CD4-positive, alpha-beta T cell (primary cell): Measurements from ENCODE around the gene CDH12. TPM values are rescaled to one million over a fixed set of nuclear protein-coding genes. Genes with fewer than 3 reads are reported as not detected.

Experiments used
- ATAC-seq: fragments of 200-7000 bp; cut with Tn5 transposase; one replicate; pipeline ENCODE4 v1.10.0; 2022; ENCODE audit warnings: mild to moderate bottlenecking; ENCODE audit not compliant: poor library complexity
- CTCF ChIA-PET: fragments of 350-600 bp; sonication (Branson Sonifier 250); formaldehyde crosslinking; loops from one replicate; lab custom pipeline; 2021; ENCODE audit warnings: antibody characterized with exemption, inconsistent platforms; lab: Charles Lee
- POLR2A ChIA-PET: fragments of 350-600 bp; sonication (Branson Sonifier 250); formaldehyde crosslinking; loops from one replicate; lab custom pipeline; 2021; ENCODE audit warnings: antibody characterized with exemption, inconsistent platforms; lab: Charles Lee
- DNase-seq, 14 experiments: peaks; one replicate each; pipeline ENCODE4 v3.0.0-alpha.2; 2013 to 2020; ENCODE audit warnings: mixed read lengths in 2 of 14
- H3K27ac ChIP-seq, 2 donors: one replicate each; pipeline versions ENCODE4 v1.5.1 to v1.7.0; 2013; ENCODE audit warnings: low read length in 2 of 2, low read depth in 1 of 2, mild to moderate bottlenecking in 1 of 2
- H3K27me3 ChIP-seq, 2 experiments: 1 replicate in 1 of 2; 2 replicates in 1 of 2; pipeline versions ENCODE4 v1.6.1 to v1.7.0; 2013; ENCODE audit warnings: low read length in 2 of 2, control low read depth in 1 of 2, mild to moderate bottlenecking in 1 of 2, moderate library complexity in 1 of 2; ENCODE audit not compliant: insufficient read depth in 2 of 2, control insufficient read depth in 1 of 2
- H3K36me3 ChIP-seq: one replicate; pipeline ENCODE4 v1.6.1; 2013; ENCODE audit warnings: low read length, control low read depth; ENCODE audit not compliant: insufficient read depth
- H3K4me1 ChIP-seq: one replicate; pipeline ENCODE4 v1.6.1; 2013; ENCODE audit warnings: low read length, control low read depth; ENCODE audit not compliant: insufficient read depth
- H3K4me3 ChIP-seq: one replicate; pipeline ENCODE4 v1.5.1; 2013; ENCODE audit warnings: mild to moderate bottlenecking, low read length, moderate library complexity
- H3K9me3 ChIP-seq, 2 experiments: 1 replicate in 1 of 2; 2 replicates in 1 of 2; pipeline versions ENCODE4 v1.6.1 to v1.7.0; 2013; ENCODE audit warnings: low read length in 2 of 2, mild to moderate bottlenecking in 2 of 2, control low read depth in 1 of 2, moderate library complexity in 1 of 2; ENCODE audit not compliant: control insufficient read depth in 1 of 2, insufficient read depth in 1 of 2
- H3K27ac Mint-ChIP-seq: one replicate; pipeline ENCODE4 v1.8.0; 2020; ENCODE audit warnings: mixed read lengths
- H3K27me3 Mint-ChIP-seq: one replicate; pipeline ENCODE4 v1.8.0; 2021; ENCODE audit warnings: mixed read lengths
- H3K36me3 Mint-ChIP-seq: one replicate; pipeline ENCODE4 v1.8.0; 2021; ENCODE audit warnings: low read depth, mixed read lengths
- H3K4me1 Mint-ChIP-seq: one replicate; pipeline ENCODE4 v1.8.0; 2021; ENCODE audit warnings: low read depth, mixed read lengths
- H3K4me3 Mint-ChIP-seq: one replicate; pipeline ENCODE4 v1.8.0; 2020; ENCODE audit warnings: mild to moderate bottlenecking, mixed read lengths
- H3K9me3 Mint-ChIP-seq: one replicate; pipeline ENCODE4 v1.8.0; 2020; ENCODE audit warnings: mixed read lengths
- intact Hi-C, 2 experiments: fragments of 100-400 bp; cut with DNase I in 1 of 2; cut with micrococcal nuclease in 1 of 2; formaldehyde crosslinking; loops; one replicate each; pipeline versions ENCODE4 v1.15.1 to v1.9.0; 2023 to 2025; cut with DNase I, micrococcal nuclease
- total RNA-seq, 174 experiments: library from RNA in 2 of 174; stranded (reverse) in 2 of 174; gene quantifications; one replicate each; pipeline ENCODE4 v1.2.3 and lab custom pipeline; 2021 to 2026
- TF ChIP-seq, protein P1 (sequence below): fragments of 200-600 bp; IDR thresholded peaks from one replicate; pipeline ENCODE4 v1.8.0; 2022; ENCODE audit warnings: antibody characterized with exemption, mild to moderate bottlenecking

The CDH12 gene
- total RNA-seq, 2 experiments from 2014 or later = not detected

- Mint-ChIP-seq H3K36me3 (no peaks in the 10 kb centered on the region), H3K9me3 (peaks cover 11% of the 10 kb centered on the region), H3K4me3 (no peak overlapping the region), H3K27ac (no peak overlapping the region), H3K4me1 (no peaks in the 10 kb centered on the region), H3K27me3 (no peaks in the 10 kb centered on the region)
- H3K27me3 ChIP-seq = no peaks in the 10 kb centered on the region
- no peak overlapping the region for H3K27ac ChIP-seq
- ChIA-PET CTCF (no interaction called here), POLR2A (no interaction called here)
- no peak overlapping the region for H3K4me3 ChIP-seq
- intact Hi-C loops = no loop called here
- DNase-seq = no peak
- no peaks in the 10 kb centered on the region for H3K36me3 ChIP-seq
- H3K9me3 ChIP-seq = peaks cover 0 to 6% of the 10 kb centered on the region in 2 experiments
- TF ChIP-seq, protein P1, sequence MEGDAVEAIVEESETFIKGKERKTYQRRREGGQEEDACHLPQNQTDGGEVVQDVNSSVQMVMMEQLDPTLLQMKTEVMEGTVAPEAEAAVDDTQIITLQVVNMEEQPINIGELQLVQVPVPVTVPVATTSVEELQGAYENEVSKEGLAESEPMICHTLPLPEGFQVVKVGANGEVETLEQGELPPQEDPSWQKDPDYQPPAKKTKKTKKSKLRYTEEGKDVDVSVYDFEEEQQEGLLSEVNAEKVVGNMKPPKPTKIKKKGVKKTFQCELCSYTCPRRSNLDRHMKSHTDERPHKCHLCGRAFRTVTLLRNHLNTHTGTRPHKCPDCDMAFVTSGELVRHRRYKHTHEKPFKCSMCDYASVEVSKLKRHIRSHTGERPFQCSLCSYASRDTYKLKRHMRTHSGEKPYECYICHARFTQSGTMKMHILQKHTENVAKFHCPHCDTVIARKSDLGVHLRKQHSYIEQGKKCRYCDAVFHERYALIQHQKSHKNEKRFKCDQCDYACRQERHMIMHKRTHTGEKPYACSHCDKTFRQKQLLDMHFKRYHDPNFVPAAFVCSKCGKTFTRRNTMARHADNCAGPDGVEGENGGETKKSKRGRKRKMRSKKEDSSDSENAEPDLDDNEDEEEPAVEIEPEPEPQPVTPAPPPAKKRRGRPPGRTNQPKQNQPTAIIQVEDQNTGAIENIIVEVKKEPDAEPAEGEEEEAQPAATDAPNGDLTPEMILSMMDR = no peak
- H3K4me1 ChIP-seq = no peaks in the 10 kb centered on the region
- ATAC-seq = no peak
Observed at GRCh38 chr5:22593592-22593991, 259.6 kb downstream of the CDH12 start.

DNA sequence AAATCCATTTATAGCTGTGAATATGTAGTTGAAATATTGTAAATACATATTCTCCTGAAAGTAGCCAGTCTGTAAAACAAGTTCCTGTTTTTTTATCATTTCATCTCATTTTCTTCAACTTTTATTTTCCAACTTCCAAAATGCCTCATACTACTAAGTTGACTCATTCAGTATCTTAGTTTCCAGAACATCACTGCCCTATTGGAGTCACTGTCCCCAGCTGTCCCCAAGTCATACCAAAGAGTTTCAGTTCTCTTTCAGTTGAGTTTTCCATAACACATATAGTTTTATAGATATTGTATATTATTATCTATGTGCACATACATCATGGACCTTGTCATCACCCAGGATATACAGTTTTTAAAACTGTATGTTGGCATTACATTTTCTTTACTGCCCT, 261.7 kb downstream of the CDH12 start:
- no peaks in the 10 kb centered on the region for H3K27me3 Mint-ChIP-seq
- no peak for DNase-seq
- no peak overlapping the region for H3K27ac Mint-ChIP-seq
- no peak overlapping the region for H3K27ac ChIP-seq
- no peak for ATAC-seq
- no peaks in the 10 kb centered on the region for H3K36me3 ChIP-seq
- H3K4me3 Mint-ChIP-seq = no peak overlapping the region
- no peak overlapping the region for H3K4me3 ChIP-seq
- H3K27me3 ChIP-seq = no peaks in the 10 kb centered on the region
- ChIA-PET POLR2A (no interaction called here), CTCF (no interaction called here)
- H3K4me1 Mint-ChIP-seq = no peaks in the 10 kb centered on the region
- intact Hi-C loops = no loop called here
- no peaks in the 10 kb centered on the region for H3K36me3 Mint-ChIP-seq
- TF ChIP-seq, protein P1 = no peak
- H3K9me3 ChIP-seq = peaks cover 0 to 11% of the 10 kb centered on the region in 2 experiments
- H3K9me3 Mint-ChIP-seq = peaks cover 11% of the 10 kb centered on the region
- no peaks in the 10 kb centered on the region for H3K4me1 ChIP-seq

- Histone ChIP-seq H3K9me3 (peaks cover 0 to 6% of the 10 kb centered on the region in 2 experiments), H3K27ac (no peak overlapping the region), H3K36me3 (no peaks in the 10 kb centered on the region), H3K4me3 (no peak overlapping the region), H3K4me1 (no peaks in the 10 kb centered on the region), H3K27me3 (no peaks in the 10 kb centered on the region)
- Mint-ChIP-seq H3K27me3 (no peaks in the 10 kb centered on the region), H3K4me1 (no peaks in the 10 kb centered on the region), H3K9me3 (peaks cover 11% of the 10 kb centered on the region), H3K4me3 (no peak overlapping the region), H3K27ac (no peak overlapping the region), H3K36me3 (no peaks in the 10 kb centered on the region)
- ATAC-seq (no peak), DNase-seq (no peak)
- ChIA-PET CTCF (no interaction called here), POLR2A (no interaction called here)
- TF ChIP-seq, protein P1 = no peak
- intact Hi-C loops = no loop called here
Observed at GRCh38 chr5:22590677-22591268, 262.4 kb downstream of the CDH12 start.
